NCI-H1436 treated with DMSO at 0.1 percent for 48 hours (cell line): ENCODE results near the gene PKHD1.

Source experiments
- DNase-seq: peaks from one replicate; lab custom pipeline; 2025; lab: John Stamatoyannopoulos, UW

The PKHD1 gene, protein sequence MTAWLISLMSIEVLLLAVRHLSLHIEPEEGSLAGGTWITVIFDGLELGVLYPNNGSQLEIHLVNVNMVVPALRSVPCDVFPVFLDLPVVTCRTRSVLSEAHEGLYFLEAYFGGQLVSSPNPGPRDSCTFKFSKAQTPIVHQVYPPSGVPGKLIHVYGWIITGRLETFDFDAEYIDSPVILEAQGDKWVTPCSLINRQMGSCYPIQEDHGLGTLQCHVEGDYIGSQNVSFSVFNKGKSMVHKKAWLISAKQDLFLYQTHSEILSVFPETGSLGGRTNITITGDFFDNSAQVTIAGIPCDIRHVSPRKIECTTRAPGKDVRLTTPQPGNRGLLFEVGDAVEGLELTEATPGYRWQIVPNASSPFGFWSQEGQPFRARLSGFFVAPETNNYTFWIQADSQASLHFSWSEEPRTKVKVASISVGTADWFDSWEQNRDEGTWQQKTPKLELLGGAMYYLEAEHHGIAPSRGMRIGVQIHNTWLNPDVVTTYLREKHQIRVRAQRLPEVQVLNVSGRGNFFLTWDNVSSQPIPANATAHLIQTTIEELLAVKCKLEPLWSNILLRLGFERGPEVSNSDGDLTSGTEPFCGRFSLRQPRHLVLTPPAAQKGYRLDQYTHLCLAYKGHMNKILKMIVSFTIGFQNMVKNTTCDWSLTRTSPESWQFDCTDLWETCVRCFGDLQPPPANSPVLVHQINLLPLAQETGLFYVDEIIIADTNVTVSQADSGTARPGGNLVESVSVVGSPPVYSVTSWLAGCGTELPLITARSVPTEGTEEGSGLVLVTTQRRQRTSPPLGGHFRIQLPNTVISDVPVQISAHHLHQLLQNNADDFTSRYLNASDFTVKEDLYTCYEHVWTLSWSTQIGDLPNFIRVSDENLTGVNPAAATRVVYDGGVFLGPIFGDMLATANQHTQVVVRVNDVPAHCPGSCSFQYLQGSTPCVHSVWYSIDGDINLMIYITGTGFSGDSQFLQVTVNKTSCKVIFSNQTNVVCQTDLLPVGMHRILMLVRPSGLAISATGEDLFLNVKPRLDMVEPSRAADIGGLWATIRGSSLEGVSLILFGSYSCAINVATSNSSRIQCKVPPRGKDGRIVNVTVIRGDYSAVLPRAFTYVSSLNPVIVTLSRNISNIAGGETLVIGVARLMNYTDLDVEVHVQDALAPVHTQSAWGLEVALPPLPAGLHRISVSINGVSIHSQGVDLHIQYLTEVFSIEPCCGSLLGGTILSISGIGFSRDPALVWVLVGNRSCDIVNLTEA (N-terminal part only)

DNA sequence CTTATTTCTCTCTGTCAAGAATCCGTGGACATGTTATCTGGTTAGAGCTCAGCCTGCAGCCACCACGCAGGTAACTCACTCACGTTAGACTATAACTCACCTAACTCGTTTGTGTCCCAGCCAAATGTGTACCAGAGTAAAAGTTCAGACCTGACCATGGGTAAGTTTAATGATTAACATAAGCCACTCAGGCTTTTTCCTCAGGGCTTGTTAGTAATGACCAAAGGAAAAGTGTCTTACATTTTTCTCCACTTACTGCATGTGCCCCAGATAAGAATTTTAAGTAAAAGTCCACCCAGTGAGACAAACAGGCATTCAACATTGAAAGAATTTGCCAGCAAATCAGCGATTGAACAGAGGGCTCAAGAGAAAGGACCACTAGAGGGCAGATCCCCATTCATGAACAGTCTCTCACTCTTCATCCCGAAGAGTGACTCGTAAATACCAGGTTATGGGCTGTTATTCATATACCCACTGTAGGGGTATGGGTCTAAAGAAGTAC, at the start of gene PKHD1:
TSS of gene PKHD1 (minus strand) at position 116 of the 502 bp plus-strand sequence. CDS start 2,680 bp downstream, outside the sequence.
- no peak for DNase-seq

DNA sequence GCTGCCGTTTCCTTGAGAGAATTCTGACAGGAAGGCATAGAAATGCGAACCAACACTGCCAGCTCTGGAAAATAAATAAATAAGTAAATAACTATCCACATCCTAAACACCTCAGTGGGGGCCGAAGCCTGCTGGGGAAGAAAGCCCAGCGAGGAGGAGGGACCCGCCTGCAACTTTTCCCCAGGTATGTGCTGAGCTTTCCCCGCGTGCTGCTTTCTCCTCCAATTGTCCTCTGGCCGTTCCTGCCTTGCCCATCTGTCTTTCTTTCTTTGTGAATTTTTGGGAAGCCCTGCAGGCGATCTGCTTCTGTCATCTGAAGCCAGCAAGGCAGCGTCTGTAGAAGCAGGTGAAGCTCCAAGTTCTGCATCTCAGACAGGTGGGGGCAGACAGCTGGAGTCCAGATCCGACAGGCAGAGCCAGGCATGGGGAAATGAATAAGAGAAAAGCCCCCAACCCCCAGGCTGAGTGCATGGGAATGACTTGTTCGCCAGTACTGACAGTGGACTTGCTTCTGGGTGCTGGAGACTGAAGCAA, 49.6 kb upstream of the PKHD1 start:
- DNase-seq: no peak

DNA sequence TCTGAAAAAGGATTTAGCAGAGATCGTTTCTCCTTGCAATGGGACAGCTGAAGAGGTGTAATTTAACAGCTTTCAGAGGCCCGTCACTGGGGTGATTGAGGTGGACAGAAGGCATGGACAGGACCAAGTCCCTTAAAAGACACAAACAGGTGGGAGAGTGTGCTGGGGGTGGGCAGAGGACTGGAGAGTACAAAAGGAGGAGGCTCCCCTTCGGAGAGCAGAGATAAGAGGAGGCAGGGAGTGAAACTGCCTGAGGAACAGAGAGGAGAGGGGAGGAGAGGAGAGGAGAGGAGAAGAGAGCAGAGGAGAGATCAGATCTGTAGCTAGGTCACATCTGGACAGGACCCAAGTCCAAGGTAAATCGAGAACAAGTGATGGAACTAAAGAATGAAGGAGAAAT, 48.6 kb upstream of the PKHD1 start:
- DNase-seq: no peak

DNA sequence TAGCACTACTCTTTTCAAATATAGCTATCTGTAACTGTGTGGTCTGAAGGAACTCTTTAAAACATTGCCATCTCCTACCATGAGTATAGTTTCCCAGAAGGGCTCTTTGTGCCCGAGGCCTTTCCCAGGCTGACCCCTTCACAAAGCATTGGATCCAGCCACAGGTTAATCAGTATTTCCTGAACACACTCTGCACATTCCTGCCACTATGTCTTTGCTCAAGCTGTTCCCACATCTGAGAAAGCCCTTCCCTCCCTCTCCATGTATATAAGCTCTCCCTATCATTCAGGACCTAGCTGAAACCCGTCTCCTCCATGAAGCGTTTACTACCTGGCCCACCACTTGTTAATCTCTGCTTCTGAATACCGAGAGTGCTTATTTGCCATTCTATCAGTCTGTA, 47.8 kb upstream of the PKHD1 start:
- no peak for DNase-seq

DNA sequence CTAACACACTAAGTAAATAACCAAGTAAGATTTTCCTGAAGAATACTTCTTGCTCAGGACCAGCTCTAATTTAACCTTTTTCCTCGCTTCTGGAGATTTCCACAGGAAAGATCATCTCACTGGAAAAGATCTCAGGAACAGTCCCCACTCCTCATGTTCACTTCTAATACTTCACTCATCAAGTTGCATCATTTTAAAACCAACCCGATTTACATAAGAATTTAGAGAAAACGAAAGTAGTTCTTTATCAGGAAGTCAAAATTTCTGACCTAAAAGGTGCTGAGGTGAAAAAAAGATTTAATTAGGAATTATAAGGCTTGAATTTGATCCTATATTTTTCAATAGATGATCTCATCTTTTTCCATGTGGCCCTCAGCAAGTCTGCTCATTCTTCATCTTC, 46.6 kb upstream of the PKHD1 start:
- no peak for DNase-seq

DNA sequence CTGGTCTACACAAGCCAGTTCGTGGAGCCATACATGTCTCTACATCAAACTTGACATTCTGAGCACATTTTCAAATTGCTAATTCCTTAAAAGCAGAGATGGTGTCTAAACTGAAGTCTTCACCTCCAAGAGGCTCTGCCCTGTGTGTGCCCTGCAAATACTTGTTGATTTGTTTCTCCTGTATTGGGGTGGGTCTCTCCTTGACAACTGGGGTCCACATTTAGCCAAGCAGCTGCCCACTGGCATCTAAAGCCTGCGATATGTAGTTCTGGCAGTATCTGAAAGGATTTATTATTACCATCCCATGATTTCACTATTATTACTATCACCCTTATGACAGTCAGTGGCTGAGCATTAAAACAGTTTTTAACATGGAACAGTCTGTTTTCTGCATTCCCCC, 45.9 kb upstream of the PKHD1 start:
- no peak for DNase-seq

DNA sequence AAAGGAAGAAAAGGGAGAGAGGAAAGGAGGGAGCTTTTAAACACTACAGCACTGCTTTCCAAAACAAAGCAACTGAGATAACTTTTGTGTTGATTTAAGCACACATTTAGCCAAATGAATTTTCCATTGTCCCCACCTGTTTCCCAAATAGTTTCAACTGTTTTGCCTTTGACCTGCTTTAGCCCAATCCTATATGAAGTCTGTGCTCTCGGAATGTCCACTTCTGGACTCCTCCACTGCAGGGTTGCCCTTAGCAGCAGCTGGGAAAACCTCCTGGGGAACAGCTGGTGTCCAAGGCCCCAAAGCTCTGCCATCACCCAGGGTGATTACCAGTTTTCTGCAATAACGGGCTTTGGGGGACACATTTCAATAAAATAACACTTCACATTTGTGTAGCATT, 44.9 kb upstream of the PKHD1 start:
- DNase-seq: no peak

DNA sequence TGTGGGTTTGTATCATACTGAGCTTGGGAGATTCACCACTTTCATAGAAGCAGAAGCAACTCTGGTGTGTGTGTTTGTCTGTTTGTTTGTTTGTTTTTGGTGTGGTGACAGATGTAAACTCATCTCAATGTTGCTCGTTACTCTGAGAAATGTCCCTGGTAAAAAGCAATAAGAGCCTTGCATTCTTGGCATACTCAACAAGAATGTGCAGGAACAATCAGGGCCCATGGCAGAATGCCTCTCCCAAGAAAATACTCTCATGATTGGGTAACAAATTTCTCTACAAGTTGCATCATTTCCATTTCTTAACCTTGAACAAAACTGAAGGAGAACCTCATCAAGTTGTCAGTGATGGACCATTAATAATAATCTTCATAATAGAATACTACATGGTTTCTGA, 43.0 kb upstream of the PKHD1 start:
- DNase-seq: no peak

DNA sequence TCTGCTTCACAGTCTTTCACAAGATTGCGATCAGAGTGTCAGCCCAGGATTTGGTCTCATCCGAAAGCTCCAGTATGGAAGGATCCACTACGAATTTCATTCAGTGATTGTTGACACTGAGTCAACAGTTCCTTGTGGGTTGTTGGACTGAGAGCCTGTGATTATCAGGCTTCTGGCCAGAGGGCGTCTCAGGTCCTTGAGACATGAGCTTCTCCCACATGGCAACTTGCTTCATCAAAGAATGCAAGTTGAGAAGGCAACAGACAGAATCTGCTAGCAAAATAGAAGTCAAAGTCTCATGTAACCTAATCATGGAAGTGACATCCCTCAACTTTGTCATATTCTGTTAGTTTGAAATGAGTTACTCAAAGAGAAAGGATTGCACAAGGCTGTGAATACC, 40.5 kb upstream of the PKHD1 start:
- DNase-seq: no peak

DNA sequence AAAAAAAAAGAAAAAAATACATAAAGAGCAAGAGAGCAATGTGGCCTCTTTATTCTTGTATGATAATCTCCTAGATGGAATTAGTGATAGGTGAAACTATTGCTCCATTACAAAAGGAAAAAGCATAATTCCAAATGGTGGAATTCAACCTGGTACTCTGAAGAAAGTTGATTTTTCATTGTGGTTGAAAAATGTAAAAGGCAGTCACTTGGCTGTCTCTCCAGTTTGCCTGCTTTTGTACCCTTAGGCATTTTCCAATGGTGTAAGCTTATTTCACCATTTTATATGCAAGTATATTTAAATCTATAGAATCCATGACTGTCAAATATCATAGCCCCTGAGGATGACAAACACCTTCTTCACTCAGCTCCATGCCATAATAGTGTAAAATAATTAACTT, 38.8 kb upstream of the PKHD1 start:
- DNase-seq: no peak

DNA sequence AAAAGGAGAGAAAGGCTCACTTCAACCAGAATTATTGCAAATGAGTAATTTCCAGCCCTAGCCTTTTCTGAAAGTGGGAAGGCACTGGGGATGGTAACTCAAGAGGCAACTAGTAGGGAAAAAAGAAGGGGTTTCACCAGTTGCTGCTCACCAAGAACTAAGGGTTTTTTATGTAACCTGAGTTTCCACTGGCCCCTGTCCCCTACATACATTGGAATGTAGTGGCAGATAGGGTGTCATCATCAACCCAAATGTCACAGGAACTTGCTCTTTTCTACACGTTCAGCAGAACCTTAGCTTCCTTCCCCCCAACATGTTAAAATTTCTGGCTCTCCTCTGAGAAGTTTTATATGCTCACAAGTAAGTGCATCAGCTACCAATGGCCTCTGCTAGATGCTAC, 38.2 kb upstream of the PKHD1 start:
- DNase-seq: no peak

DNA sequence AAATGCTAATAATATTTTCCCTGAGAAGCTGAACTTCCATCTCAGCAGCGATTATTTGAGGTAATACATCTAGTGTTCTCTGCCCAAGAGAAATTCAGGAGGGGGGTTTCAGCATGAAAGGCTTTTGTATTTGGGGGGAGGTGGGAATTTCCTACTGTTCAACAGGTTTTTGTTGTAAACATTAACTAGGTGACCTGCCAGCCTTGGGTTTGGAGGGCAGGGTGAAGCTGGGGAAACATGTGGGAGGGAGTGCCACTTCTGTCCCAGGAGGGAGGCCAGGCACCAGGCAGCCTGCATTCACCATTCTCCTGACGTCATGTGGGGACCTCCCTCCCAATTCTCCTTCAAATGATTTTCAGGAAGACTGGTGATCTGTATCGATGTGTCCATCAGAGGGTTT, 37.7 kb upstream of the PKHD1 start:
- no peak for DNase-seq

DNA sequence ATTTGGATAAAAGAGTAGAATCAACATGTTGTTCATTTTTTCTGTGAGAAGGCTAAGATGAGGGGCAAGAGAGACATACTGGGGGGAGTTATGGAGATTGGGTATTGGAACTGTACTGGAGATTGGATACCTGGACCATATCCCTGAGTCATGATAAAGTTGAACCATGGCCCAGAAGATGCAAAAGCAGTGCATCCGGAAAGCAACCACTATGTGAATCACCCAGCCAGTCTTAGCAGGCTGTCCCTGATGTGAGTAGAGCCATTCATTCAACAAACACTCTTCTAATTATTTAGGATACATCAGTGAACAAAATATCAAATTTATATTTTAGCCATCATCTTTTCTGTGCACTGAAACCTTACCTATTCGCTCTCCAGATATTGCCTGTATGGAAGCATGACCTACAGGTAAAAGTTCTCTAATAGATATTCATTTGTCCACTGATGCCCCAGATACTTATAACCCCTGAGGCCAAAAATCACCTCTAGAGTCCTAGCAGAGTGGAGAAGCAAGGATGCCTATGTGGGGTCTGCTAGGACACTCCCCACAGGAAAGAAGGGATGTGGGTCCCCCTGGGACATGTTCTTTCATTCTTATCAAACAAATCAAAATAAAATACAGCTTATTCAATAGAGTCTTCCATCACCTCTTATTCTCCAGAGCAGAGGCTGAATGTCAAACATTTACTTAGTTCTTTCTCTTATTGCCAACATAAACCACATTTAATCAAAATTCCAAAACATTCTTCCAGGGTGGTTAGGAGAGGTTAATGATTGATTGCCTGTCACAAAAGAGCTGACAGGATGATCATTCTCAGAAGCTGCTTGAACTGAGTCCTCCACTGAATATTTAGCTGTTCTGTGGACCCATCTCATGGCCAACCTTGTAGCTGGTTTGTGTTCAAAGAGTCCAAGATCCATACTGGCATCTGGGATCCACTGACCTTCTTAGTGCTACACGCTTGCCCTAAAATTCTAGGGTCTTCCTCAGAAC, 37.0 kb upstream of the PKHD1 start:
- no peak for DNase-seq

DNA sequence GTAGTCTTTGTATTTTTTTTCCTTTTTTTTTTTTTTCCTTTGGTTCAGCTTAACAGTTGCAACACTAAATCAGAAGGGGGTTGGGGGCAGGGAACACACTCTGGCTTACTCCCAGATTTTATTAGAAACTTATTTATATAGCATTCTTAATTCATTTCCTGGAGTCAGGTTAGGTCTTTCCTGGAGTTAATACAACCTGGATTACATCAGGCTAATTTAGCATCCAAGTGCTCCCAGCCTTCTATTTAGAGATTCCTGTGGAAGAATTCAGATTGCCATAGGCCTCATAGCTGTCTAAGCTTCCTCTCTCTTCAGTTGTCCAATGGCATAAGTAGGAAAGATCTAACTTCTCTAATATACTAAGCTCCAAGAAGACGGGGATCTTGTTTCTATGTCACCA, 35.8 kb upstream of the PKHD1 start:
- DNase-seq: no peak

DNA sequence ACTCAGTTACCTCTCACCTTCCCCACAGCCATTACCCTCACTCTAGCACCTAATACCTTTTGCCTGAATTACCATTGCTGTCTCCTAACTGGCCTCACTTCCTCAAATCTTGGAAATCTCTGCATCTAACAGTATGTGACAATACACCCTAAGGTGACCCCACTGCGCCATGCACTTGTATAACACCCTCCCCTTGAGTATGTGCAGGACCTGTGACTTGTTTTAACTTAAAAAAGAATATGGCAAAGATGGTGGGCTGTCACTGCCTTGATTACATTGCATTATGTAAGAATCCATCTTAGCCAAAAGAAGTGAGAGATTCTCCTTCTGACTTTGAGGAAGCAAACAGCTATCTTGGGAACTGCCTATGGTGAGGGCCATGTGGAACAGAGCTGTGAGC, 29.9 kb upstream of the PKHD1 start:
- no peak for DNase-seq

DNA sequence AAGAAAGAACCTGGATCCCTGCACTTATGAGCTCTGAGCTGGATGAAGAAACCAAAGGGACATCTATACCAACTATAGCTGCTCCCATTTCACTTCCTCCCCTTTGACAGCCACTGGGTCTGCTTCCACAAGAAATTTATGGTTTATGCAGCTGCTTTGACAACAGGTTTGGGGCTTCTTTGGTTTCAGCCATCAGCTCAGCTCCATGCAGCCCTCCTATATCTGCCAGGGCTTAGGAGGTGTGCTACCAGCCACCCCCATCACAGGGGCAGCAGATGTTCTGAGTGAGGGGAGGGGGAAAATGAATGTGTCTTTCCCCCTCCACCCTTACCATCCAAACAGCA, 29.2 kb upstream of the PKHD1 start:
- no peak for DNase-seq

DNA sequence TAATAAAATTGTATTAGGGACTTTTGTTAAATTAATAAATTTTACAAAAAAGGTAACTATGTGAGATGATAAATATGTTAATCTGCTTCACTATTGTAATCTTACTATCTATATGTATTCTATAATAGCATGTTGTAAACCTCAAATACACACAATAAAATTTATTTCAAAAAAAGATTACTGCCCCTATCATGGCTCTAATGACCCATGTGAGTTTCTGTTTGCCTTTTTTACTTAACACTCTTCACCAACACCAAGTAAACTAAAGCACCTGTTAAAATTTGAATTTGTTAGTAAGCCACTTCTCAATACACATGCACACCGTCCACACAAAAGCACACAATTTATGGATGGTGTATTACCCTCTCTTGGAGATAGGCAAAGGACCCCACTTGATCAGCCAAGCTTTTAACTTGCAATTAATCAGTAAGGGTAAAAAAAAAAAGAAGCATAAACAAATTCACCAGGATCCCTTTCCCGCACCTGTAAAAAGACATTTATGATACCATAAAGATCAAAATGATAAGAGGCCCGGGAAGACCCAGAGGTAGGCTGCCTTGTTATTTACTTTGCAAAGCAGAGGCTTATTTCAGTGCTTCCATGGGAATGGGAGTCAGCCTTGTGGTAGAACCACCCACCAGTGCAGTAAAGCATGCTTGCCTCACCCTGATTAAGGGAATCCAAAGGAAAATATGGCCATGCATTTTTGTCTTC, 28.6 kb upstream of the PKHD1 start:
- DNase-seq: no peak

DNA sequence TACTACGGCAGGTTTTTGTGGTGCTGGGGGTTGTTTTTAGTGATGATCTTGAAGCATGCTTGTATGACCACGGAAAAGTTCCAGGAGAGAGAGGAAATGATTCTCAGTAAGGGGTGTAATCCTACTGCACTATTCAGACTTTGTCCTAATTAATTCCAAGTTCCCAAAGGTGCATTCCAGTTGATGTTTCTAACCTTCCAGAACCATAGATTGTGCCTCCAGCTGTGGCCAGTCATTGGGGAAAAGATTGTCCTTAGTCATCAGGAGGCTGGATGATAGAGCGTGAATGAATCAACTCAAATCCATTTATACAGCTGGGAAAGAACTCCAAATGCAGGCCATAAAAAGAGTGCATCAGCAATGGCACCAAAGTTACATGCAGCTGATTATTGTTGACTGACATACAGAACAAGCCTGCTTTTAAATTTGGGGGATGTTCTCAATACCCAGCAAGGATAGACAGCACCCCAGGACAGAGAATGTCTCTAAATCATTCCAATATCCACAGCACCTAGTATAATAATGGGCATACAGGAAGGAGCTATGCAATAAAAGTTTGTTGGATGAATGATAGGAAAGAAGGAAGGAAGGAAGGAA, 27.8 kb upstream of the PKHD1 start:
- no peak for DNase-seq

DNA sequence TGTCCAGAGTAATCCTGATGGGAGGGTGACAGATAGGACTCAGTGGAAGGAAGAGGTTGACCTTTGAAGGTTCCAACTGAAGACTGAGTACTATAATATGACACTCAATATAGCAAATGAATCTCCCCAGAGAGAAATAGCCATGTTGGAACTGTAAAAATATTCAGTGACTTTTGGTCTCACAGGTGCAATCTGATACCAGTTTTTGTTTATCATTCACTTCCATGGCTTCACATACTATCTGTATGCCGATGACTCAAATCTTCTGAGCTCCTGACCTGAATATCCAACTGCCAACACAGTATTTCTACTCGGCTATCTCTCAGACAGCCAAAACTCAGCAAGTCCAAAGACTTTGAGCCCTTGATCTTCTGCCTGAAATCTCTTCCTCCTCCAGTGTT, 21.8 kb upstream of the PKHD1 start:
- no peak for DNase-seq

DNA sequence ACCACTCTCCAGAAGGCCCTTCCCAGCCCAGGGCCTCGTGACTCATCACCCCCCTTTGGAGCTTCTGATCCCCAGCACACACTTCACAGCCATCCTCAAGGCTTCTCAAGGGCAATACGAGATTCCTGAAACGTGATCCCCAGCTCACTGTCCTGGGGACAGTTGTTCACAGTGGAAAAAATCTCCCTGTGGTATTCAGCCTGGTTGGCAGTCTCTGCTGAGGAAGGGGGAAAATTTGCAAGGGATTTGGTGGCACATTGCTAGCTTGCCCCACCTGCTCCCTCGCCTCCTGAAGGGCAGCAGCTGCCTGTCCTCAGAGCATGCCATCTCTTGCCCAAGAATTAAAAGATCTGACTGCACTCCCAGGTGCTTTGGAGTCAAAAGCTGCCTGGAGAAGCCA, 20.7 kb upstream of the PKHD1 start:
- DNase-seq: no peak
